Stimulated activated CD4-positive, alpha-beta T cell treated with anti-CD3 and anti-CD28 coated beads, TNF-alpha, amount 100 ng/mL, for 1 hour (primary cell): ENCODE results near the gene MIB2.

Experiments used
- DNase-seq, 3 donors: peaks; one replicate each; pipeline ENCODE4 v3.0.0-alpha.2; 2020; ENCODE audit warnings: low read depth in 3 of 3, low spot score in 1 of 3

MIB2 gene

DNA sequence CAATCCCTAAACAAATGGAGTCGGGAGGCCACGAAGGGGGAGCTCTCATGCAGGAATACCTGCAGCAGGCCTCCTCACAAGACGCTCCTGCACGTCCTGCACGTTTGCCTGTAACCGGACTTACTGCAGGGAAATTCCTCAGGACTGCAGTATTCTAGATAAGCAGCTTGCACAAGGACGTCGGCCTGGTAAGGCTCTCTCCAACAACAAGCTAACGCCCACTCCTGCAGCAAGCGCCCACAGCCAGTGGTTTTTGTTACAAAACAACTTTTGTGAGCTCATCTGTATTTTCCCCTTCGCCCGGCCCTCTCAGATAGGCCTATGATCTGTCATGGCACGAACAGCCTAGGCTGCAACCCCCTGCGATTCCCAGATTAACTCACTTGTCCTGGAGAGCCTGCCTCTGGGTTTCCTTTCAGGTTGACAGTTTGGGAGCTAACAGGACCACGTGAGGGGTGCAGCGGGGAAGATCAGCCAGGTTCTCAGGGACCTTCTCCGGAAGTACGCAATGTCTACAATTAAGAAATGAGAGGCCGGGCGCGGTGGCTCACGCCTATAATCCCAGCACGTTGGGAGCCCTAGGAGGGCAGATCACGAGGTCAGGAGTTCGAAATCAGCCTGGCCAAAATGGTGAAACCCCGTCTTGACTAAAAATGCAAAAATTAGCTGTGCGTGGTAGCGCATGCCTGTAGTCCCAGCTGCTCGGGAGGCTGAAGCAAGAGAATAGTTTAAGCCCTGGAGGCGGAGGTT lies 921 bp upstream of the MIB2 start:
- peak in 1 of 3 donors; percentile 21 for DNase-seq

DNA sequence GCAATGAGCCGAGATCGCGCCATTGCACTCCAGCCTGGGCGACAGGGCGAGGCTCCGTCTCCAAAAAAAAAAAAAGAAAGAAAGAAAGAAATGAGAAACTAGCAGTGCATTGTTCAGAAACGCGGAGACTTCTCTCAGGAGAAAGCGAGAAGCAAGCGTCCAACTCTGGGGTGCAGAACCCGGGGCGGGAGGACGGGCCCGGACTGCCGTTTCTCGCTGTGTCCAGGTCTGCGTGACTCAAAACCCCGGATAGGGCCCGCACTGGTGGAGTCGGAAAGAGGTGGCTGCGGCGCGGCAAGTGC lies 395 bp upstream of the MIB2 start:
- DNase-seq, result no peak

DNA sequence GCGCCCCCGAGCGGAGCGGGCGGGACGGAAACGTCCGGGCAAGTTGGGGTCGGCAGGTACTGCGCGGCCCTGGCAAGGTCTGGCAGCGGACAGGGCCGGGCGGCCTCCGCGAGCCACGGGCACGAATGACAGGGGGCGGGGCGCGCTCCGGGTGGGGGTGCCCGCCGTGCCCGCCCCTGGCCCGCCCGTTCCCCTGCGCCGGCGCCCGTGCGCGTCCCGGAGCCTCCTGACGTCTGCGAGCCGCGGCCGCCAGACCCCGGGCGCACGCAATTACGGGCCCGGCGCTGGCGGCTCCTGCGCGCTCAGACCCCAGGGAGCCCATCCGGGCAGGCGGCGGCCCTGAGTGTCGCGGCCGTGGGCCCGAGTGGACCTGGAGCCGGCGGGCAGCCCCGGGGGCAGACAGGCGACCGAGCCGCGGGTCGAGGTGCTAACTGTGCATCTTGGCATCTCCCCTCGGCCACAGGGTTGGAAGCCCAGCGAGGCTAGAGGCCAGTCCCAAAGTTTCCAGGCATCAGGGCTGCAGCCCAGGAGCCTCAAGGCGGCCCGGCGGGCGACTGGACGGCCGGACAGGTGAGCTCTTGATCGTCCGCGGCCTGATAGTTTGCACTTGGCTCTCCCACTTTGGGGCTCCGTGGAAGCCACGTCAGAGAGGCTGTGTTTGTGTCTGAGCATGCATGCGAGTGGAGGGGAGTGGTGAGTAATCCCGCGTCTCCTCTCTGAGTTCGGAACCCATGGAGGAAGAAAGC lies 918 bp downstream of the MIB2 start:
- DNase-seq, result no peak

DNA sequence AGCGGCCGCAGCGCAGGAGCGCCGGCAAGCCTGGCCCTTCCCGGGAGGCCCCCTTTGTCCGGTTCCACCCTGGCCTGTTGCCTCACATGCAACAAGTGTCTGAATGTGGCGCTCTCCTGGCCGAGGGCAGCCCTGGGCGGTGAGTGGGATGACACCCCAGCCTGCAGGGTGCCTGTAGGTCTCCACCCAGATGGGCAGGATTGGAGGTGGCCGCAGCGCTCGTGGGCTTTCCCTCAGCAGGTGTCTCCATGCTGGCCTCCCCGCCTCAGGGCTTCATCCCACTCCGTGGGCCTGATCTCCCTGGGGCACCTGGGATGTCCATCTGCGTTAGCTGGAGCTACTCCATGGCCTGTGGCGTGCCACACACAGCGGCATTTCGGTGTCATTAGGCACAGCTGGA lies 1.5 kb downstream of the MIB2 start:
- no peak for DNase-seq

DNA sequence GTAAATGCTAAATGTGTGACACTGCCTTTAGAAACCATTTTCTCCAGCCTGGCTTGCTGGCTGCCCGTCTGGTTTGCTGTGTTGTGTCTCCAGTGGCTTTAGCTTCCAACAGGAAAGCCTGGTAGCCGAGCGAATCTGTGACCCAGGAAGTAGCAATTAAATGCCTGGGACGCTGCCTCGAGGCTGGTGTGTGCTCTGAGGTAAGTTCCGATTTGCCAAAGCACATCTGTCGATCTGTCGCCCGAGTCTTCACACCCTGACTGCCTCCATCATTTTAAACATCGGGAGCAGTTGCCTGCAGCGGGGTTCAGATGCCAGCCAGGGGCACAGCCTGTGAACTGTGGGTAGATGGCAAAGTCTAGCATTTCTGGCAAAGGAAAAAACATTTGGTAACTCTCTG lies 2.2 kb downstream of the MIB2 start:
- no peak for DNase-seq

DNA sequence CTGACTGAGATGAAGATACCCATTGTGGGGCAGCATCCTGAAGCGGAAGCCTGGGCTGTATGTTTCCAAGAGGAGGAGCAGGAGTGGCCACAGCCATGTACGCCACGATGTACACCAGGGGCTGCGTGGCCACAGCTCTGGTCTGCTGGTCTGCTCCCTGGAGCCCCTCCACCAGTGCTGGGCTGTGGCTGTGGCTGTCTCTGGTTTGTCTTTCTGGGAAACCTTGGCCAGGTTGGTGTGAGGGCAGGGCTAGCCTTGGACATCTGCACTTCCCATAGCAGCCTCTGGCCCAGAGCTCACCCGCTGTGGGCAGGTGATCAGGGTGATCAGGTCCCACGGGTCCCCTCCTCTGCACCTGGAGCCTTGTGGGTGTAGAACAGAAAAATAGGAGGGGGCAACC lies 2.6 kb downstream of the MIB2 start:
- no peak for DNase-seq

DNA sequence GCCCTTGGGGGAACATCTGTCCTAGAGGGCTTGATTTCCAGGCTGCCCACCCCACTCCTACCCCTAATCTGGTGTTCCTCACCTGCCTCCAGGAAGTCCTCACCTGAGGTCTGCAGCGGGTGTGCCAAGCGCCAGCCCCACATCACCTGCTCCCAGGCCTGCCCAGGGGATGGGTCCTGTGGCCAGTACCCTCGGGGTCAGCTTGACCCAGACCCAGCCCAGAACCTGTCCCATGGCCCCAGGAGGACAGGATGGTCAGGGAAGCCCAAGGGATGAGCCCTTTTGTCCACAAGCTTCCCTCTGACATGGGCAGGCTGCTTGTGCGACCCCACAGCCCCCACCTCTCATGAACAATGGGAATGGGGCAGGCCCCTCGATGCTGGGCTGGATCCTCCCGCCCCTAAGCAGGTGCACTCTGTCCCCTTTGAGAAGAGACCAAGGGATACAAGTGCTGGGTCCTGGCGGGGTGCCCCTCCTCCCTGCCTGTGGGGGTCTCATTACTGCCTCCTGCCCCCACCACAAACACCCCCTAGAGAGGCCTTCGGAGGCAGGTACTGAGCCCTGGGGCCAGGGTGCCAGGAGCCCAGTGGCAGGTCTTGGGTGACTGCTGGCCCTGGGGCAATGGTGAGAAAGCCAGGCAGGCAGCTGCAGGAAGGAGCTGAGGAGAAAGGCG lies 3.2 kb downstream of the MIB2 start:
- no peak for DNase-seq

DNA sequence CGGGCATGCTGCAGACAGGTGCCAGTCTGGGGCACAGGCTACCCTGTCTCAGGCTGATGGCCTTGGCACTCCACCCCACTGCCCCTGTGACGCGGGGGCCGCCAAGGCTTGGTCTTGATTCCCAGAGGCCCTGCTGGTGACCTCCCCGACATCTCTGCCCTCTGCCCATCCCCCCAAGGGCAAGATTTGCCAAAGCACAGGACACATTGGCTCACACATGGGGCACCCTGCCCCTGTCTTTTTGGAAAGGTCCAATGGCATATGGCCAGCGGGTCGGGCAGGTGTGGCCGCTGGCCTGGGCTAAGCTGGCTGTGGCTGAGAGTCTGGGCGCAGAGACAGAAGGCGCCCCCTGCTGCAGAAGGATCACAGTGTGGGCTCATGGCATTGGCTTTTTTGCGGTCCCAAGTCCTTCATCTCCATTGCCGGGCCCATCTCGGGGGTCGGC lies 4.6 kb downstream of the MIB2 start:
- no peak for DNase-seq

DNA sequence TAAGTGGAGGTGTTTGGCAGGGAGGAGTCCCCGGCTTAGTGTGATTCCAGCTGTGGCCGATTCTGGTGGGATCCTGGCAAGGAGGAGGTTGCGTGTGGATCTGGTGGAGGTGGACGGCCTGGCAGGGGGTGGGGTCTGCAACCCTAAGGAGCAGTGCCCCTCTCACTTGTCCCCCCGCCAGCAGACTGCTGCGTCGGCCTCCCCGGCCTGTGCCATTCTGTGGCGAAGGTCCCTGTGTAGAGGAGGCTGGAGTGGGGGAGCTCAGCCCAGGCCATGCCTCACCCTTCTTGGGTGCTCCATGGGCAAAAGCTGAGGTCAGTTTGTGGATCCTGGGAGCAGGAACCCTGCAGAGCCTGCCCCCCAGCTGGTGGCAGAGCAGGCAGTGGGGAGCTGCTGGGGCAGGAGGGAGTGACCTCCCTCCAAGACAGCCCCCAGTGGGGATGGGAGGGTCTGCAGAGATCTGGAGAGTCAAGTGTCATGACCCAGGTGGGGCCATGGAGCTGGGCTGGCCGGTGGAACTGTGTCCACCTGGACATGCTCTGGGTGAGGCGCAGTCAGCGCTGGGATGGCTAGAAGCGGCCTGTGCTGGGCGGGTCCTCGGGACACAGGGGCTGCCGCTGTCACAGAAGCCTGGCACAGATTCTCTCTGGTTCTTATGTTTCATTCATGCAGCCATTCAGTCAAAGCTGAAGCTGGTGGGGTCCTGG lies 5.3 kb downstream of the MIB2 start:
- no peak for DNase-seq

DNA sequence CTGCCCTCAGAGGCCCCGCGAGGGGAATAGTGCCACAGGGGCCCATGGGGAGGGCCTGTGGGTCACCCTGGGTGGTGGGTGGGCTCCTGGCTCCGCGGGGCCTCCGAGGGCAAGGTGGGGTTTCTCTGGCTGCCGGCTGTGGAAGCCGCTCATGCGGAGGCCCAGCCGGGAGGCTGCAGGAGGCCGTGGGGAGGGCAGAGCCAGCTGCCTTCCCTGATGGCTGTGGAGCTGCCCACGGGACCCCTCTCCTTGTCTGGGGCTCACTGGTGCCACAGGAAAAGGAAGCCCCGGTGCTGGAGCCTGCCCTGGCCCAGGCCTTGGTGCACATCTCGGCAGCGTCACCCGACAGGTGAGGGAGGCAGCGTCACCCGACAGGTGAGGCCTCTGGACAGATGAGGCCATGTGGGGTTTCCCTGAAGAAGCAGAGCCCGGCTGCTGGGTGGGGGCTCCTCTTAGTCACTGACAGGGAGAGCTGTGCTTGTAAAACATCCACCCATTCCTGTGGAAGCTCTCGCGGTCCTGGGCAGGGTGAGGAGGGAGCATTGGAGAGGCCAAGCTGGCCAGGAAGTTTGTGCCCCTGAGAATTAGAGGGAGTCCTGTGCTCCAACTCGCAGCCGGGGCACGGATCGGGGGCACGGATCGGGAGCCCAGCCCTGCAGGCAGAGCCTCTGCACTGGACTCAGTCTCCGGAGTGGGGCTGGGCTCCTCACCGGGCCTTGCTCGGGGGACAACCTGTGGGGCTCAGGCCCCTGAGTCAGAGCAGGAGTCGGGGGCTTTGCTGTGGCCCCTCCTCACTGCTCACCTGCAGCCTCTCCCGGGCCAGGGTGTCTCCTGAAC lies 6.1 kb downstream of the MIB2 start:
- DNase-seq, result no peak

DNA sequence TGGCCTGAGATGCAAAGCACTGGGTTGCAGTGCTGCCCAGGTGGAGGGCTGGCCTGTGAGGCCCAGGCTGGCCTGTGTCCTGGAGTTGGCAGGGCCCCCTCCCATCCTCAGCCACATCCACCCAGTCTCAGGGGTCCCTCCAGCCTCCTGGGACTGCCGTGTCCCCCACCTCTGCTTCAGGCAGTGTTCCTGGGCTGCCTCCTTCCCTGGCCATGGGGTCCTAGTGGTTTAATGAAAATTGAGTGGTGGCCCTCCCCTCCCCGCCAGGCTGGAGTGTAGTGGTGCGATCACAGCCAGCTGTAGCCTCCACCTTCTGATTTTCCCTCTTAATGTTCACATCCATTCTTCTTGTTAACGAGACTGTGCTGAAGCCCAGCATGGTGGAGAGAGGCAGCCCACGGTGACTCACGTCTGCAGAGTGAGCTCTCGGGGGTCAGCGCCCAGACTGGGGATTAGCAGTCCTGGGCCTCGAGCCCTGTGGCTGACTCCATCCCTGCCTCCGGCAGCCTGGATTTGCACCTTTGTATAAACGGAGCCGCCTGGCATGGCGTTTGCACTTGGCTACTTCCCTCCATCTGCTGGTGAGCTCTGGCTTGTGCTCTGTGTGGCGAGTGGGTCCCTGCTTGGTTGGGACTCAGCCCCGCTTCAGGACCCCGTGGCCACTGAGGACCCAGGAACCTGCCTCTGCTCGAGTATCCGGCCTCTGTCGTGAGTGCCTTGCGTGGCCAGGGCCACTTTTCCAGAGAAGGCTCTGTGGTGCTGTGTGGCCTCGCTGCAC lies 6.9 kb downstream of the MIB2 start:
- DNase-seq, result no peak

DNA sequence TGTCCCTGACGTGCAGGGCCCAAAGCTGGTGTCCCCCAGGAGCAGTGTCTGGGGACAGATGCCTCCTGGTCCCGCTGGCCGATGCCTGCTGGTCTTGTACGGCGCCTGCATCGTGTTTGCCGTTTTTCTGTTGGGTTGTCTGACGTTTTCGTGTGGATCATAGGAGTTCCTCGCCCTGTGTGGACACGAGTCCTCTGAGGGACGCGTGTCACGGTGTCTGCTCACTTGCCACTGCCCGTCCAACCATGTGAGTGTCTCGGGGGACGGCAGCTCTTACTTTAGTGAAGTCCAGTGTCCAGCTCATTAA lies 7.4 kb downstream of the MIB2 start:
- DNase-seq, result no peak

DNA sequence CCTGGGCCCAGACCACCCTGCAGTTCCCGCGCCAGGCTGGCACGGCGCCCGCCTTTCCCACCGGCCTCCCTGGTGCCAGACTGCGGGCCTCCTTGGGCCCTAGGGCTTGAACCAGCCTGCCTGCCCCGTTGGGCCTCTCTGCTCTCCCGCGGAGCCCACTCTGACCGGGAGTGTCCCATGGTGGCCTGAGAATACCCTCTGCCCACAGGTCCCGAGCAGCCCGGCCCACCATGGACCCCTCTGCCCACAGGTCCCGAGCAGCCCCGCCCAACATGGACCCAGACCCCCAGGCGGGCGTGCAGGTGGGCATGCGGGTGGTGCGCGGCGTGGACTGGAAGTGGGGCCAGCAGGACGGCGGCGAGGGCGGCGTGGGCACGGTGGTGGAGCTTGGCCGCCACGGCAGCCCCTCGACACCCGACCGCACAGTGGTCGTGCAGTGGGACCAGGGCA lies 7.9 kb downstream of the MIB2 start:
- no peak for DNase-seq

DNA sequence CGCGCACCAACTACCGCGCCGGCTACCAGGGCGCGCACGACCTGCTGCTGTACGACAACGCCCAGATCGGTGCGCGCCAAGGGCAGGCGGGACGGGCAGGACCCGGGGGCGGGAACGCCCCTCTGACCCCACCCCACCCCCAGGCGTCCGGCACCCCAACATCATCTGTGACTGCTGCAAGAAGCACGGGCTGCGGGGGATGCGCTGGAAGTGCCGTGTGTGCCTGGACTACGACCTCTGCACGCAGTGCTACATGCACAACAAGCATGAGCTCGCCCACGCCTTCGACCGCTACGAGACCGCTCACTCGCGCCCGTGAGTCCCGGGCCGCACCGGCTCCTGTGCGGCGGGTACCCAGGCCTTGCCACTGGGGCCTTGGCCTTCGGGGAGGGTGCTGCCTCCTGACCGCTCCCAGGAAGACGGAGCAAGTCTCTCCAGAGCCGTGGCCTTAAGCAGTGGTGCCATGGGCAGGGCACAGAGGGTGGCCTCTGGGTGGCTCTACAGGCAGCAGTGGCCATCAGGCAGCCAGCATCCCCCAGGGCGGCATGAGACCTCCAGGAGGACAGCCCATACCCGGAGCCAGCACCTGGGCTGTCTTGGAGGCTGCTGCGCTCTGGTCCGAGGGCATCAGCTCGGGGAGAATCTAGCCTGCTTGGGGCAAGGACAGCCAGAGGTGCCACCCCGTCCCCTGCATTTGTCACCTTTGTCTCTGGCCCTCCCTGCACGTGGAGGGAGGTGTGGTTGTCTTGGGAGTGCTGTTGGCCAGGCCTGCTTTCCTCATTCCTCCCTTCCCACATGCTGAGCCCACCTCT lies 8.5 kb downstream of the MIB2 start:
- DNase-seq, result no peak

DNA sequence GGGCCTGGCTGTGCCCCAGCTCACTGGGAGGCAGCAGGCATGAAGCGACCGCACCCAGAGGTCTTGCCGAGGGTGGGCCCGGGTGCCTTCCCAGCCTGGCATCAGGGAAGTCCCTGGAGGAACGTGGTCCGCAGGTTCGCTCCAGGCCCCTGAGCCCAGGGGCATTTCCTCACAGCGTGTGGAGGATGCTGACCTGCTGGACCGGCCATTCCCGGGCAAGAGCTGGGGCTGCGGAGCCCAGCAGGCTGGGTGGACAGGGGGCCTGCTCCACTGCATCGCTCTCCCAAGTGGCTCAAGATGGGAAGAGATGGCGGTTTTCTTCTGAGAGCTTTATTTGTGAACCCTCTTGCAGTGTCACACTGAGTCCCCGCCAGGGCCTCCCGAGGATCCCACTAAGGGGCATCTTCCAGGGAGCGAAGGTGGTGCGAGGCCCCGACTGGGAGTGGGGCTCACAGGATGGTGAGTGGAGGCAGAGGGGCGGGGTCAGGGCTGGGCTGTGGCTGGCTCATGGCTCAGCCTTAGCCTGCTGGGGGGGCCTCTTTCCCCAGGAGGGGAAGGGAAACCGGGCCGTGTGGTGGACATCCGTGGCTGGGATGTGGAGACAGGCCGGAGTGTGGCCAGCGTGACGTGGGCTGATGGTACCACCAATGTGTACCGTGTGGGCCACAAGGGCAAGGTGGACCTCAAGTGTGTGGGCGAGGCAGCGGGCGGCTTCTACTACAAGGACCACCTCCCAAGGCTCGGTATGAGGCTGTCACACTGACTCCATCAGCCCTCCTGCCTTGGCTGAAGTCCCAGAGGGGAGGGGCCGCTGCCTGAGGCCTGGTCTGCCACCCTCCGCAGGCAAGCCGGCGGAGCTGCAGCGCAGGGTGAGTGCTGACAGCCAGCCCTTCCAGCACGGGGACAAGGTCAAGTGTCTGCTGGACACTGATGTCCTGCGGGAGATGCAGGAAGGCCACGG lies 9.4 kb downstream of the MIB2 start:
- no peak for DNase-seq

DNA sequence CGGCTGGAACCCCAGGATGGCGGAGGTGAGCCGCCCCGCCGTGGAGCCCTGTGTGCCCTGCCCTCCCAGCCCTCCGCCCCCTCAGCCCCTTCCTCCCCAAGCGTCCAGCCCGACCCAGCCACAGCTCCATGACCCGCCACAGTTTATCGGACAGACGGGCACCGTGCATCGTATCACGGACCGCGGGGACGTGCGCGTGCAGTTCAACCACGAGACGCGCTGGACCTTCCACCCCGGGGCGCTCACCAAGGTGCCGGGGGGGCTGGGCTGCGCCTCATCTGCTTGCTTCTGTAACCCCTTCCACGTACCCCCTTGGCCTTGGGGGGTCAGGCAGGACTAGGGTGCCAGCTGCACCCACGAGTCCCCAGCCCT lies 10.1 kb downstream of the MIB2 start:
- DNase-seq, result no peak

DNA sequence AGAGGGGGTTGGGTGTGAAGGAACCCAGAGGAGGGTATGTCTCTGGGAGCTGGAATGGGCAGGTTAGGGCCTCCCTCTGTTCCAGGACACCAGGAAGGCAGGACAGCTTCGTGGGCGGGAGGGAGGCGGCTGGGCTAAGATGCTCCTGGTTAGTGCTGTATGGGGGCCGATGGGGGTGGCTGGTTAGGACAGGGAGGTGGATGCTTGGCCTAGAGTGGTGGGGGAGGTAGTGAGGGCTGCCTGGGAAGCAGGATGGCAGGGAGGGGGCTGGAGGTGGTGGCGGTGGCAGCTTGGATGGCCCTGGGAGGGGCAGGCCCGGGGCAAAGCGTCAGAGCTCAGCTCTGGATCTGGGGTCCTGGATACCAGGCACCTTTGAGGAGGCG lies 10.5 kb downstream of the MIB2 start:
- no peak for DNase-seq
